HEK293 (cell line): ENCODE data around the gene CTNNBL1.

ENCODE experiments used
- CTCF ChIP-seq: fragments of 450-650 bp; formaldehyde crosslinking; IDR thresholded peaks from 2 replicates; pipeline ENCODE4 v1.5.1; 2016; ENCODE audit warnings: missing biosample characterization, missing genetic modification characterization
- HOXA7 ChIP-seq: sonication (generic); formaldehyde crosslinking; IDR thresholded peaks from 2 replicates; pipeline ENCODE4 v1.8.1; 2022; ENCODE audit warnings: missing genetic modification reagents, borderline replicate concordance
- TF ChIP-seq, protein P1 (sequence below): fragments of 450-650 bp; formaldehyde crosslinking; IDR thresholded peaks from 2 replicates; pipeline ENCODE4 v1.5.1; 2016; ENCODE audit warnings: missing biosample characterization, missing genetic modification characterization, low read depth

DNA sequence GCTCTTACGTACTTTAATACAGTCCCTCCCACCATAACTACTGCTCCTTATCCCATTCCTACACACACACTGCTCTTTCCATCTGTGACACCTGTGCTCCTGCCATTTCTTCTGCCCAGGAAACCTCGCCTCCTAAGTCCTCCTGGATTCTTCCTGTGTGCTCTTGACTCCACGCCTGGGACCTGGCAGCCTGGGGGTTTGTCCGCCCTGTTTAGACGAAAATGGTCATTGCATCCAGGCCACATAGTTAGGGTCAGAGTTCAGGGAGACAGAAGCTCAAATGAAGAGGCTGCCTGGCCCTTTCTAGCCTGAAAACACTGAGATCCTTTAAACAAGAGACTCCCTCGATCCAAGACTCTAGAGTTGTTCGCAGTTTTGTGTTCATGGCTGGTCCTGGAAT is 17.4 kb upstream of the CTNNBL1 start:
- TF ChIP-seq CTCF: no peak
- no peak for TF ChIP-seq HOXA7
- TF ChIP-seq, protein P1, sequence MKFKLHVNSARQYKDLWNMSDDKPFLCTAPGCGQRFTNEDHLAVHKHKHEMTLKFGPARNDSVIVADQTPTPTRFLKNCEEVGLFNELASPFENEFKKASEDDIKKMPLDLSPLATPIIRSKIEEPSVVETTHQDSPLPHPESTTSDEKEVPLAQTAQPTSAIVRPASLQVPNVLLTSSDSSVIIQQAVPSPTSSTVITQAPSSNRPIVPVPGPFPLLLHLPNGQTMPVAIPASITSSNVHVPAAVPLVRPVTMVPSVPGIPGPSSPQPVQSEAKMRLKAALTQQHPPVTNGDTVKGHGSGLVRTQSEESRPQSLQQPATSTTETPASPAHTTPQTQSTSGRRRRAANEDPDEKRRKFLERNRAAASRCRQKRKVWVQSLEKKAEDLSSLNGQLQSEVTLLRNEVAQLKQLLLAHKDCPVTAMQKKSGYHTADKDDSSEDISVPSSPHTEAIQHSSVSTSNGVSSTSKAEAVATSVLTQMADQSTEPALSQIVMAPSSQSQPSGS (tag by site-specific recombination): no peak
